HEK293 (cell line): Measurements from ENCODE around the gene NAXE.

Source experiments
- CTCF ChIP-seq: fragments of 450-650 bp; formaldehyde crosslinking; IDR thresholded peaks from 2 replicates; pipeline ENCODE4 v1.5.1; 2016; ENCODE audit warnings: missing biosample characterization, missing genetic modification characterization
- REST ChIP-seq: fragments of 450-650 bp; formaldehyde crosslinking; IDR thresholded peaks from 2 replicates; pipeline ENCODE4 v1.5.1; 2016; ENCODE audit warnings: missing biosample characterization, missing genetic modification characterization
- YY2 ChIP-seq: fragments of 450-650 bp; formaldehyde crosslinking; IDR thresholded peaks from 2 replicates; pipeline ENCODE4 v1.5.1; 2016; ENCODE audit warnings: missing biosample characterization, missing genetic modification characterization
- ZSCAN18 ChIP-seq: fragments of 450-650 bp; formaldehyde crosslinking; IDR thresholded peaks from 2 replicates; pipeline ENCODE4 v1.5.1; 2016; ENCODE audit warnings: missing biosample characterization, missing genetic modification characterization

- TF ChIP-seq REST (tag by site-specific recombination), result no peak
- TF ChIP-seq CTCF (tag by site-specific recombination), result no peak
- TF ChIP-seq YY2 (tag by site-specific recombination), result no peak
- TF ChIP-seq ZSCAN18 (tag by site-specific recombination), result no peak
These were observed 32.3 kb upstream of the NAXE start for GRCh38 chr1:156559086-156559796.
